ENCODE measurements around the gene PDE3A.

The PDE3A gene

DNA sequence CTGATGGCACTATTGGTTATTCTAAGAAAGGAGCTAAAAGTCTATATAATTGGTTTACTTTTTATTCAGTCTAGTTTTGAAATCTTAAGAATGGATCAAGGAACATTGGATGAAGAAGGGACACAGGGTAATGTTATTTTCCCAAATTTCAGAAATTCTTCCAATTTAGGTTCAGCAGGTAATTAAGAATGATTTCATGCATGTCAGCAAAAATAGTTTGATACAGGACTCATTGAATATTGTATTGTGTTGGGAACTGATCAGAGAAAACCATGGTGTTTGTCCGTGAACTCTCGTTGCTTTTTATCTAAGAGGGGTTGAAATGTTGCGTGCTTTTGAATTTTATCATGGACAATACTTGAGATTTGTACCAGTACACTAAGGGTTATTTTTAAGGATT lies 58.6 kb downstream of the PDE3A start:
- no peak for DNase-seq

DNA sequence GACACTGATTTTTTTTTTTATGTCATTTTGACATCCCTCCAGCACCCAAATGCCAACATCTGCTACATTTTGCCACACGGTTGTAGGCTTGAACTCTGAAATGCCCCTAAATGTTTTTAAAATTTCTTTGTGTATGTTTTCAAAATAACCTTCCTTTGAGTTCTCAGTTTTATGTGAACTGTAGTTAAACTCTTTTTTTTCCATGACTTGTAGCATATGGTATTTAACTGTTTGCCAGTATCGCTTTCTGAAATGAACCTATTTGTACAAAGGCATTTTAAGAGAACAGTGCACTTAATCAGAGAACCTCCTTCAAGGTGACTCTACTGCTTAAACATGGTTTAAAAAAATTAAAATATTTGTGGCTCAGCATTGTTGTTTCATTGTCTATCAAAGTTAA lies 61.5 kb downstream of the PDE3A start:
- no peak for DNase-seq

DNA sequence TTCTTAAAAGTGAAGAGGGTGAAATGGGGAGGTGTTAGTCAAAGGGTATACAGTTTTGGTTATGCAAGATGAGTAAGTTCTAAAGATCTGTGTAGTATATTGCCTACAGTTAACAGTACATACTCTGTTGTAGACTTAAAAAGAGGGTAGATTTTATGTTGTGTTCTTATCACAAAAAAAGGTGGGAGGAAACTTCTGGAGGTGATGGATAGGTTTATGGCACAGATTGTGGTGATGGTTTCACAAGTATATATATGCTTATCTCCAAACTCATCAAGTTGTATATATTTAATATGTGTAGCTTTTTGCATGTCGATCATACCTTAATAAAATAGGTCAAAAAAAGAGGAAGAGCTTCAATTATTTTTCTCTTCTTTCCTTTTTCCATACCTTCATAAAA lies 64.0 kb downstream of the PDE3A start:
- no peak for DNase-seq

DNA sequence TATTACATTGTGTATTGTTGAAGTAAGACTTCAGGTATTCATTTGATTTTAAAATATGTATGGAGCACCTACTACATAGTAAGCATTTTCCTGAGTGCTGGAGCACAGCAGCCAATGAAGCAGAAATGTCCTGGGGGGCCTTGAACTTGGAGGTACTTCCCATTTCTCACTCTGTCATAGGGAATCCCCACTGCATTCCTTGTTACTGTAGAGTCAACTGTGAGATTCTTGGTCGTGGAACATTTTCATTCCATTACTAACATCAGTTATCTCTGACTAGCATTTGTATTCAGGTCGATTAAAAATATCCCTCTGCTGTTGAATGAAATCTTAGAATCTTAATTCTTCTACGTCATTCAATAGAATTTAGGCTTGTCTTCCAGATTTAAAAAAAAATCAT lies 66.7 kb downstream of the PDE3A start:
- no peak for DNase-seq

DNA sequence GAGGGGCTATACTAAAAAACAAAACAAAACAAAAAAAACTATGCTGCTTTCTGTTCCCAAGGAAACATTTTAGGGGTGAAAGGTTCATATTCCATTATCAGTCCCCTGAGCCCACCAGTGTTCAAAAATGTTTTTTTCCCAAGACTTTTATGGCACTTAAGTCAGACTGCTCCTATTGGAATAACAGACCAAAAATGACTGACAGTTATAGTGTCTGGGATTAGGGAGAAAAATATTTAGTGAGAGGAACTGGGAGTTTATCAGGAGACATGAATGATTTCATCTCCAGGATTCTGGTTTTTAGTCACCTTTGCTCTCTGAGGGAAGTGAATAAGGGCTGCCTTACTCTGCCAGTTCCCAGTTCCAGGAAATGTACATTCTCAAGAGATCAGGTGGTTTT lies 68.0 kb downstream of the PDE3A start:
- DNase-seq, result no peak

DNA sequence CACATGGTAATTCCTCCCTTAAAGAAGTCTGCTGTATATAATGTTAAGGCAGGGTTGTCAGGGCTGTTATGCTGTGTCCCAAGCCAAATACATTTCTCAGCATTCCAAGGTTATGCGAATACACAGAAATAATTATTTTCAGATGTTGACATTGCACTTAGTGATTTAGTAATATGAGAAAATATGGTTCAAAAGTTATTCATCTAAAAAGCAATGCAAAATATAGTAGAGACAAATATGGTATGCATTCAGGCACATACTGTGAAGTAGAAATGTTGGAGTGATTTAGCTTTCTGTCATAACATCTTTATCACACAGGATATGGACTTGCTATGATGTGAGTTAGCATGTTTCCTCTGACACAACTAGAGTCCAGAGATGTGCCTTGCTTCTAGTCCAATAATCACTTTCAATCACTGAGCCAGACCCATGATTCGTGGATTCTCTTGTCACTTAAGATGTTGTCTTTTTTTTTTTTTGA lies 70.0 kb downstream of the PDE3A start:
- no peak for DNase-seq

DNA sequence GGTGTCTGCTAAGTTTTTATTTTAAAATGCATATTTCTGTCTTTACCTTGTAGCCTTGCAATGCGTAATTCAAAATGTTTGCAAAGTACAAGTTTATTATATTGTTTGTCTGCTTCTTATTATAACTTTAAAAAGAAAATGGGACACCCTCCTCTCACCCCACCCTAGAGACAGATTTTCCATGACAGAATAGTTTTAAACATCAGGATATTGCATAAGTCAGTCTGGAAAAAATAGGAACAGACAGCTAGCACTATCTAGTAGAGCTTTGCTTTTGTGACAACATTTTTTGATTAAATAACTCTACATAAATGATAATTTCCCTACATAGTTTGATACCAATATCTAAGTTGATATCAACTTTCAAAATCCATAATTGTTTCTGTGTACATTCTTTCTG lies 71.3 kb downstream of the PDE3A start:
- no peak for DNase-seq

DNA sequence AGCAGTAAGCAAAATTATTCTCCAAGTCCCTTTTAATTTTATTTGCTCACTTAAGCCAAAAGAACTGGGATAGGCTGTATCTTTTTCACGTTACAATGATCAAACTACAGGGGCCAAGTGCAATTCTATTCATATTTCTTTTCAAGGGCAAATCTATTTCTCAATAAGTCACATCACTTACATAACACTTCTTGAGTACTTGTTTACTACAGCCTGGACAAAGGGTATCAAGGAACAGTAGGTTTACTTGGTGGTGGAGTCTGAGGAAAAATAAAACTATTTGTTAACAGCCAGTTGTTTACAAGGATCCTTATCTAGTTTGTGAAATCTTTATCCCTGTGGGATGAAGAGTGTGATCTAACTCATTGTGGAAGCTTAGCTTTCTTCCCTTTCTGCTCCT lies 72.1 kb downstream of the PDE3A start:
- DNase-seq, result no peak

DNA sequence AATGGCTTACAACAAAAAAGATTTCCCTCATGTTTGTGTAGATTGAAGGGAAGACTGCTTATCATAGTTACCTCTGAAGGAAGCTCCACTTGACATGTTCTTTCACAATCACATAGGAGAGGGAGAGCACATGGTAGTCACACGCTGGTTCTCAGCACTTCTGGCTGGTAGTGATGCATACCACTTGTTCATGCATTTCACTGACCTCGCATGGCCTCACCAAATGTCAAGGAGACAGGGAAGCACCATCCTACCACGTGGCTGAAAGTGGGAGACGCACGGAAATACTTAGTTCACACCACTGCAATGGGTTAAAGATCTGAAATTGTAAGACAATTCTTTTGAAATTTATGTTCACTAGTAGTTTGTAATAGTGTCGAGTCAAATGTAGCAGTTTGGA lies 74.0 kb downstream of the PDE3A start:
- DNase-seq, result no peak

DNA sequence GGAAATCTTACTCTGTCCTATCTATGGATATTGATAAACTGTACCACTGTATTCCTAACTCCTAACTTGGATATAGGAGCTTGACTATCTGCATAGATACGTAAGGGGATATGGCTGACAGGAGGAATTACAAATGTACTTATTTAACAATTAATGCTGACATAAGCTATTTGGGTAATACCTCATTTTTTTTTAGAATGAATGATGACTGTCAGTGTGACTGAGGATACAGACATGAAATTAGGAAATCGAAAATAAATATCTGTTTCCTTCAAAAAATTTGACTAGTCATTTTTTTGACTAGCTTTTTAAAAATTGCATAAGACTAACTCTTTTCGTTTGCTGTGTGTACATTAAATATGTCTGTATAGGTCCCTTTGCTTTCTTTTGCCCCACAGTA lies 74.9 kb downstream of the PDE3A start:
- DNase-seq, result no peak

DNA sequence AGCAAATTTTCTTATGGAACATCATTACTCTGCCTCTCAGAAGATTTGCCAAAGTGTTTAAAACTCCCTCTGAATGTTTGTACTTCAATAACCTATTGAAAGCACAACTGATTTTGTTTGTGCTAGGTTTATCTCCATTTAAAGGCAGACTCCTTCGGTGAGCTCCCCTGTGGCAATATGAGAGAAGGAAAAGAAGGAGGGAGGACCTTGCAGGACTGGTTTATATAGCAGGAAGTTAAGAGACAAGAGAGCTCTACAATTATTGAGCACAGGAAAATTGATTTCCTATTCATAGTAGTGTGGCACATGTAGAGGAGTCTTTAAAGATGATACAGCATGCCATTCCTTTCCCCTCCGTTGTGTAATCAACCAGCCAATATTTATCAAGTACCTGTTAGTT lies 75.5 kb downstream of the PDE3A start:
- no peak for DNase-seq

DNA sequence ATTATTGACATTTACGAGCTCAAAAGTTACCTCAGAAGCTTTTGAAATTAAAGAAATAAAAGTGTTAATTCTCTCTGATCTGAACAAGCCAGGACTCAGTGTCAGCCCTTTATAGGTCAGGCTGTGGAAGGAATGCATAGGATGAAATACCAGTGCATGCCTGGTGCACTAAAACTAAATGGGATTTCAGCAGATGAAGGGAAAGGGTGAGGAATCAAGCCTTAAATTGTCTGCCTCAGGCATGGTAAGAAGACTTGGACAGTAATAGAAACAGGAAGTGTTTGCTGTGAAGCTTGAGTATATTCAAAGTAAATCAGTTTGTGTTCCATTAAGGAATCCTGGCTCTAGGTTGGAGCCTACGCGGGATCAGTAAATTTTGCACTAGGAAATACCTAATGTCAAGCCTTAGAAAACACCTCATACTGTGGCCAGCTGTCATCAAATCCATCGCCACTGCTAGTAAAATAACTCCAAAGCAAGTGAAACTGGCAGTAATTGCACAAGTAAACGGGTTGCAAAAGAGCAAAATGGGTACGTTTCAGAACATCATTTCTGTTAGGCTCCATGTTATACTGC lies 76.3 kb downstream of the PDE3A start:
- DNase-seq, result no peak

DNA sequence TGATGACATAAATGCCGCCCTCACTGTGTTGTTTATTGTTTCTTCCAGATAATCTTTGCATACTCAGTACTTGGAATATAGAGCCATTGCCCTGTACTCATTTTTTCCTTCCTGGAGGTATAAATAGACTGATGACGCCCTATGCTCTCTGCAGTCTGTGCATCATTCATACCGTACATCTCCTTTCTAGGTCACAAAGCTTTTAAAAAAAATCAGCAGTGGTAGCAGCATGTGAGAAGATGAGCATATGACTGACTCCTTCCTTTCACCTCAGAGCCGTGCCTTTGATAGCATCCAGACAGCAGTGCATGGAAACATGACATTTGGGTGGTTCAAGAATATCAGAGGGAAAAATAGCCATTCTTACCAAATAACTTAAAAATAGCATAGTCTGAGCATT lies 77.3 kb downstream of the PDE3A start:
- no peak for DNase-seq

DNA sequence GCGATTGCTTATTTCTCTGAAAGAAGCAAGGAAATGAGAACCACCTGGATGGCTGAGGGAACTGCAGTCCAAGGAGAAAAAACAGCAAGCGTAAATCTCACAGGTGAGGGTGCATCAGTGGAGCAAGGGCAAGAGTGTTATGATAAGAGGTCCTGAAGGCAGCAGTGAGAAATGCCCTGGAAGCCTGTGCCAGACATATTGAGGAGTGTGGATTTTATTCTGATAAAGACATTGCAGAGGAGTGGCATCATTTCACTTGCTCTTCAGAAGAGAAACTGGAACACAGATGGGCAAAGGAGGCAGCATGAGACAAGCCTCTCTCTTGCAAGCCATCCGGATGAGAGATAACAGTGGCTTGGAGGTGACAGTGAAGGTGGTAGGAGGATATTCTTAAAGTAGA lies 78.5 kb downstream of the PDE3A start:
- DNase-seq, result no peak

DNA sequence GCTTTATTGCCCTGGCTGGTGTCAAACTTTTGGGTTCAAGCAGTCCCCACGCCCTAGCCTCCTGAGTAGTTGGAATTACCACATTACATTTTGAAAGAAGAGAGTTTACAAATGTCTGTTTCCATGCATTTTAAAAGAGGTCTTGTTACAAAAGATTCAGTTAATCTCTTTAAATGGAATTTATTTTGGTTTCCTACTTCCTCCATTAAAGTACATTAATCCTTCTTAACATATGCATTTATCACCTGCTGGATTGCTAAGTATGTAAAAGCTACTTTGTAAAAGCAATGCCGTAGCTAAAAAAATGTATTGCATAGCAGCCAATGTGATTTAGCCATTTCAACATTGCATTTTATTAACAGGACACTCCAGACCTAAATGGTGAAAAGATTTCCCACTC lies 80.4 kb downstream of the PDE3A start:
- DNase-seq, result no peak

DNA sequence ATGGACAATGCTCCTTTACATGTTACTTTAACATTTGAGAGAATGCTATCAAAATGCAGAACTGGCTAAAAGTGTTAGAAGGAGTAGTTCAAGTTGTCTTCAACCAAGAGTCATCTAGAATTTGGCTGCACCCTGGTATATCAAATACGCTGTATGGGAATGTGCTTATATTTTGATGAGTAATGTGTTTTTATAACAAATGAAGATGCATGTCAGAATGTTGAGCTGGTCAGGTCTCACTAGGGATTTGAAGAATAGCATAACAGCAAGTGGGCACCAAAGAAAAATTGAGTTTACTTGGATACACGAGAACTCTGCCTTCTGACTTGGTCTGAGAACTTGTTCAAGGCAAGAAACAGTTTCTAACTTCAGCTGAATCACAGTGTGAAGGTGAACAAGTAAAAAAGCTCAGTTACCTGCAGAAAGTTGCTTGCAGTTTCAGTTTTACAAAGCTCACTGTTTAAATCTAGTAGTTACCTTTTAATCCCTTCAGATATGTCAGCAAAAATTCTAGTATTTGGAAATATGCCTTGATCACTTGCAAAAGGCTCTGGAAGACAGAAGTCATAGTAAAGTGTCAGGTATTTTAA lies 82.3 kb downstream of the PDE3A start:
- DNase-seq, result no peak

DNA sequence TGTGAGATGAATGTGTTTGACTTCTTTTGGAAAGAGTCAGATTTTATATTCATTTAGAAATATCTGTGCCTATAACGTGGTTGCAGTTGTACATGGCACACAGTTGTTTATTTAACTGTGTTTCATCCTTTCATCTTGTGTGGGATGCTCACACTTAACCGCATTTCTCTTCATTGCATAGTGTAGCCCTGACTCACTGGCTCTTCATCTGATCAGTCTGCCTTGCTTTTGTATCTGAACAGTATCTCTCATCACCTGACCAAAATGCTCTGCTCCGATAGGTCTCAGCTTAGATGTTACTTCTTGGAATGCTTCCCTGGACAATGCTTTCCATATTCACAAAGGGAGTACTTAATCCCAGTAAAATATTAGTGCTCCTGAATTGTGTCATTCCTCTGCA lies 83.4 kb downstream of the PDE3A start:
- DNase-seq, result no peak

DNA sequence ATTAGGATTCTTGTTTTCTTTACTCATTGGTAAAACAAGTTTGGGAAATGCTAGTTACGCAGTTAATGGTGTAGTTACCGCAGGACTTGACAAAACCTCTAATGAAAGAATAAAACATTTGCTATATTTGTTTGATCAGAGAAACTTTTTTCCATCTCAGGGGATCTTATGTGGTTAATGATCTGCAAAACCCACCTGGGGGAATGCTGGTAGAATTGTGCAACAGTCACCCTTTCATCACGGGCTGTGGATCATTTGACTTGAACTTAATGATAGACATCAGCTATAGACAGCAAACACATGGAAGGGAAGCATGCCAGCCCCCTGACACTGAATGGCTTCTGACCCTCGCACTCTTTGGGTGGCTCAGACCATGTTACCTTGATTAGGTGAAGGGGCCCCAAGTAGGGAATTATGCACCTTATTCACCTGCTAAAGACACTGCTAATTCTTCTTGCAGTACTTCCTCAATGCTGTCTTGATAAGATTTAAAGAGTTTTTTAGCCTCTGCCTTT lies 84.2 kb downstream of the PDE3A start:
- no peak for DNase-seq

DNA sequence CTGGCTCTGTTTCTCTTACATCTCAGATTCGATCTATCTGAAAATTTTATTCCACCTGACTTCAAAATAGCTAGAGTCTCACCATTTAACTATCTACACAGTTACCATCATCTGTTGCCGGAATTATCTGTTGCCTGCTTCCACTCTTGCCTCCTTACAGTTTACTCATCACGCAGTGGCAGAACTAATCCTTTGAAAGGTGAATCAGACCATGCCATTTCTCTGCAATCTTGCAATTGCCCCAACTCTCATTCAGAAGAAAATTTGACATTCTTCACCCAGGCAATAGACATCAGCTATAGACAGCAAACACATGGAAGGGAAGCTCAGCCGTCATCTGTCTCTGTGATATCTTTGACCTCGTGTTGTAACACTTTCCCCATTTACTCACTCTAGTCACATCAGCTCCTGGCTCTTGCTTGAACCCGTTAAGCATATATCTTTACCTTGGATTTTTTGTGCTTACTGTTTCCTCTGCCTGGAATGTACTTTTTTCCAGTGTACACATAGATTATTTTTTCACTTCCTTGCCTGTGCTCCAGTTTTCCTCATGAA lies 85.5 kb downstream of the PDE3A start:
- no peak for DNase-seq

DNA sequence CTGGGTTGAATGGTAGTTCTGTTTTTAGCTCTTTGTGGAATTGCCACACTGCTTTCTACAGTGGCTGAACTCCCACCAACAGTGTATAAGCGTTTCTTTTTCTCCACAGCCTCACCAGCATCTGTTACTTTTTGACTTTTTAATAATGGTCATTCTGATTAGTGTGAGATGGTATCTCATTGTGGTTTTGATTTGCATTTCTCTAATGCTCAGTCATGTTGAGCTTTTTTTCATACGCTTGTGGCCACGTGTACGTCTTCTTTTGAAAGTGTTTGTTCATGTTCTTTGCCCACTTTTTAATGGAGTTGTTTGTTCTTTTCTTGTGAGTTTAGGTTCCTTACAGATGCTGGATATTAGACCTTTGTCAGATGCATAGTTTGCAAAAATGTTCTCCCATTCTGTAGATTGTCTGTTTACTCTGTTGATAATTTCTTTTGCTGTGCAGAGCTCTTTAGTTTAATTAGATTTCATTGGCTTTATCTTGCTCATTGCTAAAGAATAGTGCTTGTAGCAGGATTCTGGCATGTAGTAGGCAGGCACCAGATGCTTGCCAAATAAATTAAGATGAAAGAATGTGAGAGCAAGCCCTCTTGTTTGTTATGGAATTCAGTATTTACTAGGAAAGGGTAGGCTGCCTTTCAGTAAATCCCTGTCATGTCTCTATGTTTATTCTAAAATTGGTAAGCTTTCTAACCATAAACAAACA lies 86.8 kb downstream of the PDE3A start:
- no peak for DNase-seq

DNA sequence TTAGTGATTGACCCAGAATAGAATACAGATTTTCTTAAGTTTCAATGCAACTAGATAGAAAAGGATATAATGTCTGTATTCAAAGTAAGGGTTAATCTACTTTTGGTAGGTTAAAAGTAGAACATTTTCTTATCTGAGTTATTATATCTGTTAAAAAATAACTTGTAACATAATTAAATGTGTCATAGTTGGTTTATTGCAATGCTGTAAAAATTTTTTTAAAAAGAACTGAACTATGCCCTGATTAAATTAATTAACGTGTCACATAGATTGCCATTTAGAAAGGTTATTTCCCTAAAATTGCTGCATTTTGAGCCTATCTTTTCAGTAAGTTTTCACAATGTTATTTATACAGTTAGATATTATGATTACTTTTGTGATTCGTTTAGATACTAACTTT lies 89.2 kb downstream of the PDE3A start:
- no peak for DNase-seq

DNA sequence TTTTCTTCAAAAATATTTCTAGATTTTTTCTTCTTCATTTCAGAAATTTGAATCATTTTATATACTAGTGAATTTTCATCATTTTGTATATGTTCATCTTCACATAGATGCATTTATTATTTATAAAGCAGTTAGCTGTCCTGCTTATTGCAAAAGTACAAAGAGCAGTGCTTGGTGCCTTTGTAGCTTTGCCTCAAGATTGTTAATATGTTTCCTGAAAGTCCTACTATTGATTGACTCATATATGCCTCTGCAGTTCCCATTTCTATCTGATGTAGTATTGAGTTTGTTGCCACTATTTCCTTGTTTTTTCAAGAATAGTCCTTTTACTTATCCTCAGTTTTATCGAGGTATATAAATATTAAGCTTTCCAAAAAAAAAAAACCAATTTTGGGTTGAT lies 89.7 kb downstream of the PDE3A start:
- no peak for DNase-seq

DNA sequence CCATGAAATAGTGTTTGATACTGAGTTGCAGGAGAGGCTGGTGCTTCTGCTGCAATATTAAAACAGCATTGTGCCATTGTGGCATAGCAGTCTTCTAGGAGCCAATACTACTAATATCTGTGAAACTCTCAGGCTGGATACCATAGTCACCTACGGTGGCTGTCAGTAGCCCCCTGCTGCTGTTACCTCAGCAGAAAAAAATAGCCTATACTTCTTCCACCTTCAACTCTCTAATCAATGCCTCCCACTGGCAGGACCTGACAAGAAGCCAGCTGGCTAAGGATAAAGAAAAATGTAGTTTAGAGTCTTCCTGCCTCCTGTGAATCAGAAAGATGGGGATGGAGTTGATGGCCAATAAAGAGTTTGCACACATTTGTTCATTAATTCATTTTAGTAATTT lies 91.6 kb downstream of the PDE3A start:
- no peak for DNase-seq

DNA sequence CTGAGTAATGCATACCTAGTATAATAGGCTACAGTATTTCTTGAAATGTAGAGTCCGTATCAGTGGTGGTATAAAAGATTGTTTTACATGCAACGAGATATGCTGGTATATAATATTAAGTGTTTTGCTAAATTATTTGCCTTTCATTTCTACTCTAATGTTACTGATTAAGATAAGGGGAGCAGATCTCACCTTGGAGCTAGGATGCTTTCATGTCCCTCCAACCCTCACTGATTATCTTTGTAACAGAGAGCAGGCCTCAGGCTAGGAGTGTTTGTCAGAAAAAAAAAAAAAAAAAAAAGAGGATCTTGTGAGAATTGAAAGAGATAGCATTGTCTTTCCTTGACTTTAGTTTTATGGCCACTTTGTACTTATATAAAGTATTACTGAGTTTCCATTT lies 92.6 kb downstream of the PDE3A start:
- DNase-seq, result no peak

Measured in CD4-positive, alpha-beta T cell treated with Interleukin-1 beta for 1 hour (primary cell).